Stimulated activated CD8-positive, alpha-beta memory T cell treated with anti-CD3 and anti-CD28 coated beads, Interleukin-4, amount 100 ng/mL, for 24 hours (primary cell): Measurements from ENCODE around the gene MAMDC4.
"Not testable (repeated sequence)": the region's sequence is repeated elsewhere in the genome, so short reads cannot be mapped to it uniquely, and the experiment has no call there.

Experiments used
- DNase-seq: peaks from one replicate; pipeline ENCODE4 v3.0.0-alpha.2; 2020; ENCODE audit warnings: low read depth

The MAMDC4 gene

GRCh38 chr9:136825295-136826187 is 26.6 kb upstream of the MAMDC4 start:
- no peak for DNase-seq

DNA sequence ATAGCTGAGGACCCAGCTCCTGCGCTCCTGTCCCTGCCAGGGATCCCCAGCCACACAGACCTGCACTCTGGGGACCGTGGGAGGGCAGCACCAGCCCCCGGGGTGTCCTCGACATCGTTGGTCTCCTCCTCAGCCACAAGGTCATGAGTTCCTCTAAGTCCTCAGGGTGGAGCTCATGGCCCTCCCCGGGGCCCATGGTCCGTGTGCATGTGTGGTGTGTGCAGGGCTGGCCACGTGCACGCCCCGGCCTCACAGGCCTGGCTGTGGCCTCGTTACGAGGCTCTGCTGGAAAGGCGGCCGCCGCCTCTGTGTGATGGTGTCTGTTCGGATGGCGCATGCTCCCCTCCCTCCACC is 26.0 kb upstream of the MAMDC4 start:
- DNase-seq = no peak

DNA sequence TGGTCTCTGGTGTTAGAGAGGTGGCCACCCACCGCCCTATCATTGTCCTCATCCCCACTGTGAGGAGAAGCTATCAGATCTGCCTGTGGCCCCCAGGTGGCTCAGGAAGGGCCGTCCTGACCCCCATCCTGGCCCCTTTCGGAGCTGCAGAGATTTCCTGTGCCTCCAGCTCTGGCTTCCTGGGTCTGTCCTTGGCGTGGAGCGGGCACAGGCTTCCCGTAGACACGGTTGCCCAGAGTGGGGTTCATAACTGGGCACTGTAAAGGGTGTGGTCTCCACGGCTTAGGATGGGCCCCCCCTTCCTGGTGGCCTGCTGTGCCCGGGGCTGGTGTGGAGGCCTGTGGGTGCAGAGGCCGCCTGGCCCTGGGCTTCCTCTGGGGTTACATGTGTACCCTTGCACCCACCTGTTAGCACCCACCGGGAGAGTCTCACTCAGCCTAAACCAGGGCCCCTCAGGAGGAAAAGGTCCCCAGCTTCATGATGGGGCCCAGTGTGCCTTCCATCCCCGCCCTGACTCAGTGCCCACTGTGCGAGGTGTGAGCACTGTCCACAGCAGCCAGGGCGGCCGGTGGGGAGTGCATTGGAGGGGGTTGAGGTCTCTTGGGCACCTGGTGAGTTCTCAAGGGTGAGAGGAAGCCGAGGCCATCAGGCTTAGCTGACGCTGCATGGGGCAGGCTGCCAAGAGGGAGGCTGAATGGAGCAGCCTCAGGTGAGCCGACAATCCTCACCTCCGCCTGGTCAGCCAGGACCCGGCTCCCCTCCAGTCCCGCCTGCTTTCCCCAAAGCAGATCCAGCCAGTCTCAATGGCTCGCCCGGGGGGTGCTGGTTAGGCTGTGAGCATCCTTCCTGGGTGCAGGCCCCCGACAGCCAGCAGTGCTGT is 25.2 kb upstream of the MAMDC4 start:
- DNase-seq = no peak

GRCh38 chr9:136827794-136828473 is 24.2 kb upstream of the MAMDC4 start:
- no peak for DNase-seq

GRCh38 chr9:136828474-136829140 is 23.5 kb upstream of the MAMDC4 start:
- DNase-seq = no peak

DNA sequence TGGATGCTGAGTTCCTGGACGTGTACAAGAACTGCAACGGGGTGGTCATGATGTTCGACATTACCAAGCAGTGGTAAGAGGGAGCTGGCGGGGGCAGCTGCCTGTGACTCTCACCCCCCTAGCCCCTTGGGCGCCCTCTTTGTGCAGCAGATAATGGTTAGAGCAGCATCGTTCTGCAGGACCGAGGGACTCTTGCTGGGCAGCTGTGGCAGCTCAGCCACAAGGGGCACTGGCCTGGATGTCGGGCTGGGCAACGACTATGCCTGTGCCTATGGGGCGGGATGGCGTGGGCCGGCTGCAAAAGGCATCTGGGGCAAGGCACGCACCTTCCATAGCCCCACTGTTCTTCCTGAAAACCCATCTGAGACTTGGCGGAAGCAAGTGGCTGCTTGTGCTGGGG is 22.7 kb upstream of the MAMDC4 start:
- DNase-seq = no peak

GRCh38 chr9:136829981-136830885 is 21.9 kb upstream of the MAMDC4 start:
- no peak for DNase-seq

- no peak for DNase-seq
Observed at GRCh38 chr9:136831002-136831719, 21.0 kb upstream of the MAMDC4 start.

DNA sequence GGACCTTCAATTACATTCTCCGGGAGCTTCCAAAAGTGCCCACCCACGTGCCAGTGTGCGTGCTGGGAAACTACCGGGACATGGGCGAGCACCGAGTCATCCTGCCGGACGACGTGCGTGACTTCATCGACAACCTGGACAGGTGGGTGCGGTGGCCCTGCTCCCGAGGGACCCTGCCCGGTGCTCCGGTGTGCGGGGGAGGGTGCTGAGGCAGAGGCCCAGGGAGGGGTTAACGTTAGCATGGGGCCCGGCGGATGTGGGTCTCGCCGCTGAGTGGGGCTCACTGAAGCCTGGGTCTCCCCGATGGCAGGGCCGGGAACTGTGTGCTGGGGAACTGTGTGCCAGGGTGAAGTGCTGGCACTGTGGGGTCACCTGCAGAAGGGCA is 20.4 kb upstream of the MAMDC4 start:
- DNase-seq = no peak

- no peak for DNase-seq
Observed at GRCh38 chr9:136832581-136832980, 19.6 kb upstream of the MAMDC4 start.

DNA sequence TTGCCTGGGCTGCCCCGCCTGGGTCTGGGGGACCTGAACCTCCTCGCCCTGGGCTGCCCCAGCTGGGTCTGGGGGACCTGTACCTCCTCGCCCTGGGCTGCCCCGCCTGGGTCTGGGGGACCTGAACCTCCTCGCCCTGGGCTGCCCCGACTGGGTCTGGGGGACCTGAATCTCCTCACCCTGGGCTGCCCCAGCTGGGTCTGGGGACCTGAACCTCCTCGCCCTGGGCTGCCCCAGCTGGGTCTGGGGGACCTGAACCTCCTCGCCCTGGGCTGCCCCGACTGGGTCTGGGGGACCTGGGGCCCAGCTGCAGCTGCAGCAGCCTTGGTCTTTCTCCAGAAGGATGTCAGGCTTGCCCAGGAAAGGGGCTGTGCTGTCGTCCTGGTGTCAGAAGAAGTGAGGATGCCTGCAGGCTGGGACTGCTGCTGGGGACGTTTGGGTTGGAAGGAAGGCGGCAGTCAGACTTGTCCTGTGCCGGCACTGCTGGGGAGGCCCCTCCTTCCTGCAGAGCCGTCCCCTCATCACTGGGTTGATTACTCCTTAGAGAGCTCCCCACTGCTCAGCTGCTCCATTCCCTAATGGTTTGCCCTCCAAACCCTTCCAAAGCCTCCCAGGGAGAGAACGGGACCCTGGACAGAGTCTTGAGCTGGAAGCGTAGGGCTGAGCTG is 18.6 kb upstream of the MAMDC4 start:
- DNase-seq = not testable (repeated sequence)

- no peak for DNase-seq
Observed at GRCh38 chr9:136835162-136835931, 16.8 kb upstream of the MAMDC4 start.

GRCh38 chr9:136835932-136836904 is 15.9 kb upstream of the MAMDC4 start:
- DNase-seq = no peak

DNA sequence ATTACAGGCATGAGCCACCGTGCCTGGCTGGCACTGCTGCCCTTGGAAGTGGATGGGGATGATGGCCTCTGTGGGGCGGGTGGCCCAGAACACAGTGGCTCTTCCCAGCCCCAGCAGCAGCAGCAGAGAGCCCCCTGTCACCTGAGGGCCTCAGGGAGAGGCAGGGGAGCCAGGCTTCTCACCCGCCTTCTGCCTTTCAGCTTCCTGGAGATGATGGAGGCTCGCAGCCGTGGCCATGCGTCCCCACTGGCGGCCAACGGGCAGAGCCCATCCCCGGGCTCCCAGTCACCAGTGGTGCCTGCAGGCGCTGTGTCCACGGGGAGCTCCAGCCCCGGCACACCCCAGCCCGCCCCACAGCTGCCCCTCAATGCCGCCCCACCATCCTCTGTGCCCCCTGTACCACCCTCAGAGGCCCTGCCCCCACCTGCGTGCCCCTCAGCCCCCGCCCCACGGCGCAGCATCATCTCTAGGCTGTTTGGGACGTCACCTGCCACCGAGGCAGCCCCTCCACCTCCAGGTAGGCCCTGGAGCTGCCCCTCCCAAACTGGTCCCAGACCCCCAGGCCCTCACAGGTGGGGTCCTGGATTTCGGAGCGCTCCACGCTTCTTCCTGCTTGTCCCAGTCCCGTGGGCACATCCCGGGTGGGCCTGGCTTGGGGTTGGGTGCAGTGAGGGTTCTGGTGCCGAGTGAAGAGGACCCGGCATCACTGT is 14.8 kb upstream of the MAMDC4 start:
- no peak for DNase-seq

DNA sequence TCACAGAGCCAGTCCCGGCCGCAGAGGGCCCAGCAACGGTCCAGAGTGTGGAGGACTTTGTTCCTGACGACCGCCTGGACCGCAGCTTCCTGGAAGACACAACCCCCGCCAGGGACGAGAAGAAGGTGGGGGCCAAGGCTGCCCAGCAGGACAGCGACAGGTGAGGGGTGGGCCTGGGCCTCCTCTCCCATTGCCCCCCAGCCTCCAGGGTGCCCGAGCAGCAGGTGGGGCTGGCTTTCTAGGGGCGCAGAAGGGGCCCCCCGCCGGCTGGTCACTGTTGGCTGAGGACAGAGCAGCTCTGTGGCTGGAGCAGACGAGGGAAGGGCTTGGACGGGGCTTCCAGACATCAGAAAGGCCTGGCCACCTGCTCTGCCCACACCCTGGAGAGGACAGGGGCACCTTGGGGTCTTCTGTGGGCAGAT is 14.3 kb upstream of the MAMDC4 start:
- DNase-seq = not testable (repeated sequence)

DNA sequence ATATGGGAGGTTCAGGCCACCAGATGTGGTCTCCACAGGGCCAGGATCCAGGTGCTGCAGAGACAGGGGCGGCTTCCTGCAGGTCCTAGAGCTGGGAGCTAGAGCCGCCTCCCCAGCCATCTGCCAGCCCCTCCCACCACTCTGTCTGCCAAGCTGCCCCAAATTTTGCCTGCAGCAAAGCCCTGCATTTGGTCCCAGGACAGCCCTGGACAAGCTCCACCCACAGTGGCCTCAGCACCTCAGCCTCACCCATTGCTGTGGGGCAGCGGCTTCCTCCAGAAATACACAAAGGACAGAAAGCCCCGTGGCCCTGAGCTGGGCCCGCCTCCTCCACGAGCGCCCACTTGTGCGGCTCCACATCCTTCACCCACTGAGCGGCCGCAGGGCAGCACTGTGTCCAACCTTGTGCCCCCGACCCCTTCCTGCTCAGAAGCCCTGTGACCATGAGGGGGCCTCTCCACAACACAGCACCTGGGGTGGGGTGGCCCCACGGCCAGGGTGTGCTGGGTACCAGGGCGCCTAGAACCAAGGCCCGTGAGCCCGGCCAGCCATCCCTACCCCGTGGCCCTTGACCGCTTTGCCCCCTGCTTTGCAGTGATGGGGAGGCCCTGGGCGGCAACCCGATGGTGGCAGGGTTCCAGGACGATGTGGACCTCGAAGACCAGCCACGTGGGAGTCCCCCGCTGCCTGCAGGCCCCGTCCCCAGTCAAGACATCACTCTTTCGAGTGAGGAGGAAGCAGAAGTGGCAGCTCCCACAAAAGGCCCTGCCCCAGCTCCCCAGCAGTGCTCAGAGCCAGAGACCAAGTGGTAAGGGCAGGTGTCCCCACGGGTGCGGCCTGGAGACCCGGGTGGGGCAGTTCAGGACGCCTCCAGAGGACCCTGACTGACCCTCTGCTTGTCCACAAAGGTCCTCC is 13.6 kb upstream of the MAMDC4 start:
- DNase-seq = no peak
